SK-N-SH treated with all-trans-retinoic acid at 6 μM for 48 hours (cell line): ENCODE measurements around the gene NTPCR.

Source experiments
- ATAC-seq: fragments of 200-7000 bp; cut with Tn5 transposase; 3 replicates; pipeline ENCODE4 v1.9.1; 2020; ENCODE audit warnings: mild to moderate bottlenecking, moderate library complexity
- ARNTL ChIP-seq: fragments of 450-650 bp; formaldehyde crosslinking; IDR thresholded peaks from 2 replicates; pipeline ENCODE4 v1.5.0; 2020; ENCODE audit warnings: low read depth, mild to moderate bottlenecking, moderate library complexity, borderline replicate concordance
- BACH2 ChIP-seq: fragments of 250-450 bp; sonication (Bioruptor Pico); IDR thresholded peaks from 2 replicates; pipeline ENCODE4 v1.9.0; 2021; ENCODE audit warnings: mild to moderate bottlenecking, borderline replicate concordance
- CSDC2 ChIP-seq: fragments of 250-450 bp; sonication (Bioruptor Pico); IDR thresholded peaks from 2 replicates; pipeline ENCODE4 v1.5.0; 2020; ENCODE audit warnings: mild to moderate bottlenecking, moderate library complexity
- CSRNP3 ChIP-seq: fragments of 250-450 bp; sonication (Bioruptor Pico); IDR thresholded peaks from 2 replicates; pipeline ENCODE4 v1.5.1; 2021; ENCODE audit warnings: mild to moderate bottlenecking, moderate library complexity
- ESRRG ChIP-seq: fragments of 250-450 bp; sonication (Bioruptor Pico); IDR thresholded peaks from 2 replicates; pipeline ENCODE4 v1.6.1; 2021; ENCODE audit warnings: mild to moderate bottlenecking
- GLIS3 ChIP-seq: fragments of 250-450 bp; sonication (Bioruptor Pico); IDR thresholded peaks from 2 replicates; pipeline ENCODE4 v1.5.0; 2020; ENCODE audit warnings: mild to moderate bottlenecking, moderate library complexity
- ISL1 ChIP-seq: fragments of 250-450 bp; sonication (Bioruptor Pico); IDR thresholded peaks from 2 replicates; pipeline ENCODE4 v2.1.2; 2022; ENCODE audit warnings: mild to moderate bottlenecking, moderate library complexity
- OSR1 ChIP-seq: fragments of 250-450 bp; sonication (Bioruptor Pico); IDR thresholded peaks from 2 replicates; pipeline ENCODE4 v1.8.0; 2022; ENCODE audit warnings: moderate library complexity, mild to moderate bottlenecking, inconsistent platforms
- POU6F1 ChIP-seq: fragments of 250-450 bp; sonication (Bioruptor Pico); IDR thresholded peaks from 2 replicates; pipeline ENCODE4 v1.8.0; 2021; ENCODE audit warnings: low read depth, mild to moderate bottlenecking, moderate library complexity, borderline replicate concordance
- PPARA ChIP-seq: fragments of 250-450 bp; sonication (Bioruptor Pico); IDR thresholded peaks from 2 replicates; pipeline ENCODE4 v1.5.0; 2020; ENCODE audit warnings: mild to moderate bottlenecking, borderline replicate concordance
- RARB ChIP-seq: fragments of 250-450 bp; sonication (Bioruptor Pico); IDR thresholded peaks from 2 replicates; pipeline ENCODE4 v1.8.0; 2021; ENCODE audit warnings: mild to moderate bottlenecking, moderate library complexity
- SNAI2 ChIP-seq: fragments of 250-450 bp; sonication (Bioruptor Pico); IDR thresholded peaks from 2 replicates; pipeline ENCODE4 v1.5.0; 2020; ENCODE audit warnings: mild to moderate bottlenecking, moderate library complexity
- TCF4 ChIP-seq: fragments of 250-450 bp; sonication (Bioruptor Pico); IDR thresholded peaks from 2 replicates; pipeline ENCODE4 v1.8.0; 2021; ENCODE audit warnings: mild to moderate bottlenecking, moderate library complexity, borderline replicate concordance
- TOX ChIP-seq: fragments of 250-450 bp; sonication (Bioruptor Pico); IDR thresholded peaks from 2 replicates; pipeline ENCODE4 v1.8.0; 2021; ENCODE audit warnings: mild to moderate bottlenecking, moderate library complexity, borderline replicate concordance
- TSHZ2 ChIP-seq: fragments of 250-450 bp; sonication (Bioruptor Pico); IDR thresholded peaks from 2 replicates; pipeline ENCODE4 v1.5.0; 2020; ENCODE audit warnings: mild to moderate bottlenecking, moderate library complexity
- ZC3H10 ChIP-seq: fragments of 250-450 bp; sonication (Bioruptor Pico); IDR thresholded peaks from 2 replicates; pipeline ENCODE4 v1.5.1; 2021; ENCODE audit warnings: mild to moderate bottlenecking, moderate library complexity
- ZFP3 ChIP-seq: fragments of 250-450 bp; sonication (Bioruptor Pico); IDR thresholded peaks from 2 replicates; pipeline ENCODE4 v1.5.0; 2020; ENCODE audit warnings: mild to moderate bottlenecking, moderate library complexity
- ZFP30 ChIP-seq: fragments of 450-650 bp; formaldehyde crosslinking; IDR thresholded peaks from 2 replicates; pipeline ENCODE4 v1.5.0; 2022; ENCODE audit warnings: mild to moderate bottlenecking, moderate library complexity
- ZNF70 ChIP-seq: fragments of 450-650 bp; formaldehyde crosslinking; IDR thresholded peaks from 2 replicates; pipeline ENCODE4 v1.5.0; 2020; ENCODE audit warnings: mild to moderate bottlenecking, moderate library complexity
- ZNF8 ChIP-seq: fragments of 450-650 bp; formaldehyde crosslinking; IDR thresholded peaks from 2 replicates; pipeline ENCODE4 v1.5.0; 2020; ENCODE audit warnings: mild to moderate bottlenecking, moderate library complexity
- TF ChIP-seq, protein P1 (sequence below): fragments of 250-450 bp; sonication (Bioruptor Pico); IDR thresholded peaks from 2 replicates; pipeline ENCODE4 v1.5.1; 2020; ENCODE audit warnings: low read depth, mild to moderate bottlenecking, moderate library complexity
- TF ChIP-seq, protein P2 (sequence below): fragments of 250-450 bp; sonication (Bioruptor Pico); IDR thresholded peaks from 2 replicates; pipeline ENCODE4 v1.8.0; 2020; ENCODE audit warnings: mild to moderate bottlenecking, moderate library complexity, borderline replicate concordance

NTPCR gene

DNA sequence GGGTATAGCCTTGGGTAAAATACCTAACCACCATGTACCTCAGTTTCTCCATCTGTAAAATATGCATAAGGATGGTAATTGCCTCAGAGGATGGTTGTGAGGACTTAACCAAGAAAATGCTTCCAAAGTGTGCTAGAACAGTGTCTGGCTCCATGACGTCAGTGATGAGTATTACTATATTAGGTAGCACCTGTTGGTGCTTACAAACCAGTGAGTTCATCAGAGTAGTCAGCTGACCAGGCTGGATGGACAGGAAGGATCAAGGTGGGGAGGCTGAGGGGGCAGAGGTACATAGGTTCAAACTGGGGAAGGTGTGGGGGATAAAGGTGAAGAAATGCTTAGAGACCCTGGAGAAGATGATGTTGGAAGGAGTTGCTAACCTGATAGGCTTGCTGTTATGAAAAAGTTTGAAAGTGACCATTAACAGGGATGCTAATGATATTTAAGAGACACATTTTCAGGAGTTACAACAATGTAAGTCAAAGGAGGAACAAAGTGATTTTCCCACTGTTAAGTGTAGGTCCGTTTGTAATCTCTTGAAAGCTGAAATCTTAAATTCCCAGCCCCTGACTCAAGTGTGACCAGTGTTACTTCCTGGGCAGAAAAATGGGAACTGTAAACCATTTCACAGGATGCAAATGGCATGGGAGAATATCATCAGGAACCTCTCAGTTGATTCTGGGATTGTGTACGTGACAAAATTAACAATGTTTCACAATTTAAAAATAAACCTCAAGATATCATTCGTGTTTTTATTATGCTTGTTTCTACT, 4.4 kb downstream of the NTPCR start:
- no peak for ATAC-seq
- TF ChIP-seq ZFP3 (no peak), RARB (CRISPR knock-in tag) (no peak), ESRRG (CRISPR knock-in tag) (no peak), TSHZ2 (CRISPR knock-in tag) (no peak), SNAI2 (CRISPR knock-in tag) (no peak), CSDC2 (no peak), ISL1 (CRISPR knock-in tag) (no peak), ZNF70 (CRISPR knock-in tag) (no peak), ARNTL (no peak), CSRNP3 (CRISPR knock-in tag) (no peak), BACH2 (CRISPR knock-in tag) (no peak), PPARA (CRISPR knock-in tag) (no peak), OSR1 (CRISPR knock-in tag) (no peak), POU6F1 (no peak), ZFP30 (CRISPR knock-in tag) (no peak), GLIS3 (CRISPR knock-in tag) (no peak), ZNF8 (CRISPR knock-in tag) (no peak)
- TF ChIP-seq, protein P1, sequence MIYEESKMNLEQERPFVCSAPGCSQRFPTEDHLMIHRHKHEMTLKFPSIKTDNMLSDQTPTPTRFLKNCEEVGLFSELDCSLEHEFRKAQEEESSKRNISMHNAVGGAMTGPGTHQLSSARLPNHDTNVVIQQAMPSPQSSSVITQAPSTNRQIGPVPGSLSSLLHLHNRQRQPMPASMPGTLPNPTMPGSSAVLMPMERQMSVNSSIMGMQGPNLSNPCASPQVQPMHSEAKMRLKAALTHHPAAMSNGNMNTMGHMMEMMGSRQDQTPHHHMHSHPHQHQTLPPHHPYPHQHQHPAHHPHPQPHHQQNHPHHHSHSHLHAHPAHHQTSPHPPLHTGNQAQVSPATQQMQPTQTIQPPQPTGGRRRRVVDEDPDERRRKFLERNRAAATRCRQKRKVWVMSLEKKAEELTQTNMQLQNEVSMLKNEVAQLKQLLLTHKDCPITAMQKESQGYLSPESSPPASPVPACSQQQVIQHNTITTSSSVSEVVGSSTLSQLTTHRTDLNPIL (CRISPR knock-in tag) = no peak

DNA sequence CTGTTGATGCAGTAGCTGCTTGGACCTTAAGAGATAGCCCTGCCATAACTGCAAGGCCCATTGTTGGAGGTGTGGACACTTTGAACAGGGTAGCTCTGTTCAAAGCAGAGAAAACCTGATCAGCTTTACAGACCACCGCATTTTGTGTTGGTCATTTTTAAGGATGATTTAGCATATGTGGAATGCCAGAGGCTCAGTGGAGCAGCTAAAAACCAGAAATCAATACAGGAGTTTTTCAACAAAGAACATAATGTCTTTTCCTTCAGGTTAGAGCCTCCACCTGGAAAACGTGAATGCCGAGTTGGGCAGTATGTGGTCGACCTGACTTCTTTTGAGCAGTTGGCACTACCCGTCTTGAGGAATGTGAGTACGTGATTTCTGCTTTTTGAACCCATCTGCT, 5.7 kb downstream of the NTPCR start:
- TF ChIP-seq CSRNP3 (CRISPR knock-in tag) (no peak), BACH2 (CRISPR knock-in tag) (no peak), SNAI2 (CRISPR knock-in tag) (no peak), ARNTL (no peak), OSR1 (CRISPR knock-in tag) (no peak), ZNF70 (CRISPR knock-in tag) (no peak), TOX (no peak), GLIS3 (CRISPR knock-in tag) (no peak), ZNF8 (CRISPR knock-in tag) (no peak), RARB (CRISPR knock-in tag) (no peak), PPARA (CRISPR knock-in tag) (no peak), ZFP3 (no peak), ZC3H10 (CRISPR knock-in tag) (no peak), POU6F1 (no peak), TCF4 (CRISPR knock-in tag) (no peak), ZFP30 (CRISPR knock-in tag) (no peak), ISL1 (CRISPR knock-in tag) (no peak)
- TF ChIP-seq, protein P2, sequence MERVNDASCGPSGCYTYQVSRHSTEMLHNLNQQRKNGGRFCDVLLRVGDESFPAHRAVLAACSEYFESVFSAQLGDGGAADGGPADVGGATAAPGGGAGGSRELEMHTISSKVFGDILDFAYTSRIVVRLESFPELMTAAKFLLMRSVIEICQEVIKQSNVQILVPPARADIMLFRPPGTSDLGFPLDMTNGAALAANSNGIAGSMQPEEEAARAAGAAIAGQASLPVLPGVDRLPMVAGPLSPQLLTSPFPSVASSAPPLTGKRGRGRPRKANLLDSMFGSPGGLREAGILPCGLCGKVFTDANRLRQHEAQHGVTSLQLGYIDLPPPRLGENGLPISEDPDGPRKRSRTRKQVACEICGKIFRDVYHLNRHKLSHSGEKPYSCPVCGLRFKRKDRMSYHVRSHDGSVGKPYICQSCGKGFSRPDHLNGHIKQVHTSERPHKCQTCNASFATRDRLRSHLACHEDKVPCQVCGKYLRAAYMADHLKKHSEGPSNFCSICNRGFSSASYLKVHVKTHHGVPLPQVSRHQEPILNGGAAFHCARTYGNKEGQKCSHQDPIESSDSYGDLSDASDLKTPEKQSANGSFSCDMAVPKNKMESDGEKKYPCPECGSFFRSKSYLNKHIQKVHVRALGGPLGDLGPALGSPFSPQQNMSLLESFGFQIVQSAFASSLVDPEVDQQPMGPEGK (CRISPR knock-in tag) = no peak
- ATAC-seq = no peak
